Epithelial cell of esophagus (primary cell): Measurements from ENCODE around the gene SLC35F5.

Experiments
- DNase-seq: peaks from one replicate; pipeline ENCODE4 v3.0.0; 2010; ENCODE audit warnings: low read depth
- H3K4me3 ChIP-seq: 2 replicates; pipeline ENCODE4 v1.5.1; 2011; ENCODE audit warnings: mild to moderate bottlenecking, low read length, control low read depth
- TF ChIP-seq, protein P1 (sequence below): IDR thresholded peaks from 2 replicates; pipeline ENCODE4 v1.5.1; 2011; ENCODE audit warnings: low read depth, mild to moderate bottlenecking, low read length, control low read depth, inconsistent platforms; ENCODE audit not compliant: insufficient read depth; ENCODE audit errors: missing control alignments

The SLC35F5 gene, protein sequence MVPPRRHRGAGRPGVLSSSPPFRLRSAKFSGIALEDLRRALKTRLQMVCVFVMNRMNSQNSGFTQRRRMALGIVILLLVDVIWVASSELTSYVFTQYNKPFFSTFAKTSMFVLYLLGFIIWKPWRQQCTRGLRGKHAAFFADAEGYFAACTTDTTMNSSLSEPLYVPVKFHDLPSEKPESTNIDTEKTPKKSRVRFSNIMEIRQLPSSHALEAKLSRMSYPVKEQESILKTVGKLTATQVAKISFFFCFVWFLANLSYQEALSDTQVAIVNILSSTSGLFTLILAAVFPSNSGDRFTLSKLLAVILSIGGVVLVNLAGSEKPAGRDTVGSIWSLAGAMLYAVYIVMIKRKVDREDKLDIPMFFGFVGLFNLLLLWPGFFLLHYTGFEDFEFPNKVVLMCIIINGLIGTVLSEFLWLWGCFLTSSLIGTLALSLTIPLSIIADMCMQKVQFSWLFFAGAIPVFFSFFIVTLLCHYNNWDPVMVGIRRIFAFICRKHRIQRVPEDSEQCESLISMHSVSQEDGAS

DNA sequence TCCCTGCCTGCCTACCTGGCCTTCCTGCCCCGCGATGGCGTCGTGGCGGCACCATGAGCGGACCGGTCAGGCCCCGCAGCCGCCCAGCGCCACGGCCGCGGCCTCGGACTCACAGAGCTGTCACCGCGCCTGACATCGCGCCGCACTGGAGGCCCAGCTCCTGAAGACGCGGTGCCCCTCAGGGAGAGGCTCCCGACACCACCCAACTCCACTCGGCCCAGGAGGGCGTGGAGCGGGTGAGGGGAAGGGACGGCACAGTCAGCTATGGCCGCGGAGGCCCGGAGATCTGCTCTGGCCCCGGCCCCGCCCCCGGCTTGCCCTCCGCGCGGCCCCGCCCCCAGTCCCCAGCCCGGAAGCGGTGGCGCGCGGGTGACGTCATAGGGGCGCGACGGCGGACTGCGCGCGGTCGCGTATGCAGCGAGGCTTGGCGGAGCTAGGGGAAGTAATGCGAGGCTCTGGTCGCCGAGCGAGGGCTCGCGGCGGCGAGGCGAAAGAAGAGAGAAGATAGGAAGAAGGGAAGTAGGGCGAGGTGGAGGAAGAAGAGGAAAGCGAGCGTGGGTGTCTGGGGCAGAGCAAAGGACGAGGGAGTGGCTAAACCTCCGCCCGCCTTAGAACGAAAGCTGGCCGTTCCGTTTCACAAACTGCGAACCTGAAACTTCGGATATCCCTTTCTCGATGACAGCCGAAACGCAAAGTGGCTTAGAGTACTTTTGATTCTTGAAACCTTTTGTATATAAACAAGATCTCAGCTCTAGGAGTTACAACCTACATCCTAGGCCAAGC lies at the start of gene SLC35F5:
Gene SLC35F5 (minus strand): TSS at position 288 of the 783 bp plus-strand sequence. CDS start 233 bp downstream, at position 55.
- TF ChIP-seq, protein P1, sequence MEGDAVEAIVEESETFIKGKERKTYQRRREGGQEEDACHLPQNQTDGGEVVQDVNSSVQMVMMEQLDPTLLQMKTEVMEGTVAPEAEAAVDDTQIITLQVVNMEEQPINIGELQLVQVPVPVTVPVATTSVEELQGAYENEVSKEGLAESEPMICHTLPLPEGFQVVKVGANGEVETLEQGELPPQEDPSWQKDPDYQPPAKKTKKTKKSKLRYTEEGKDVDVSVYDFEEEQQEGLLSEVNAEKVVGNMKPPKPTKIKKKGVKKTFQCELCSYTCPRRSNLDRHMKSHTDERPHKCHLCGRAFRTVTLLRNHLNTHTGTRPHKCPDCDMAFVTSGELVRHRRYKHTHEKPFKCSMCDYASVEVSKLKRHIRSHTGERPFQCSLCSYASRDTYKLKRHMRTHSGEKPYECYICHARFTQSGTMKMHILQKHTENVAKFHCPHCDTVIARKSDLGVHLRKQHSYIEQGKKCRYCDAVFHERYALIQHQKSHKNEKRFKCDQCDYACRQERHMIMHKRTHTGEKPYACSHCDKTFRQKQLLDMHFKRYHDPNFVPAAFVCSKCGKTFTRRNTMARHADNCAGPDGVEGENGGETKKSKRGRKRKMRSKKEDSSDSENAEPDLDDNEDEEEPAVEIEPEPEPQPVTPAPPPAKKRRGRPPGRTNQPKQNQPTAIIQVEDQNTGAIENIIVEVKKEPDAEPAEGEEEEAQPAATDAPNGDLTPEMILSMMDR: no peak
- peak within 1 kb of the TSS; percentile 79 for H3K4me3 ChIP-seq
- peak; percentile 93 for DNase-seq

DNA sequence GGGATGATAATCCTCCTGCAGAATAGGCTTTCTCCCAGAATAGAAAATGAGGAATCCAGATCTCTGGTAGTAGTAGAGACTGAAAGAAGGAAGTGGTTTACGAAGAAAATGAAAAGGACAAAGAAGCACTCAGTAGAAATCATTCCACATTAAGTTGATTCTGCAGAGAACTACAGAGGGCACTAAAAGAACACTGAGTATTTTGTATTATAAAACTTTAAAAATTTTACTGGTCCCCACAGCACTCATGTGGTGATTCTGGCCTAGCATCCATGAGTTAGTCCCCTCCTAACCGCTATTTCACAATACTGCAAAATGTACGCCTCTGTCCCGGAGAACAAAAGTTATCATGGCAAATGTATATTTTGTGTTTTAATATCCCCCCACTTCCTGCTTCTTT lies 42.9 kb upstream of the SLC35F5 start:
- no peak overlapping the region for H3K4me3 ChIP-seq
- TF ChIP-seq, protein P1: no peak
- DNase-seq: no peak

DNA sequence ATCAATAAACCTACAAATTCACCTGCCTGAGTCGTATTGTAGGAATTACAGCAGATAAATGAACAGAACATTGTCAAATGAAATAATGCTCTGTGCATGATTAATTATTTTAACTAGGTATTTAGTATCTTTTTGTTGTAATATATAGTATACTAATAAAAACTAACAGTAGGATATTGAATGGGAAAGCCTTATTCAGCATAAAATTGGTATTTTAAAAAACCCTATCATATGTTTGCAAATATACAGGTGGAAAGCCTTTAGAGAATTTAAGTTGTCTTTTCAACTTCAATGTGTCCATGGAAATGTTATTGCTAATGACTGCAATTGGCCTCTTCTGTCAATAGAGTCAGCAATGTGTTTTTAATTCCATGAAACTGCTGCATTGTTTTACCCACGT lies 40.8 kb upstream of the SLC35F5 start:
- no peak overlapping the region for H3K4me3 ChIP-seq
- TF ChIP-seq, protein P1: no peak
- no peak for DNase-seq

DNA sequence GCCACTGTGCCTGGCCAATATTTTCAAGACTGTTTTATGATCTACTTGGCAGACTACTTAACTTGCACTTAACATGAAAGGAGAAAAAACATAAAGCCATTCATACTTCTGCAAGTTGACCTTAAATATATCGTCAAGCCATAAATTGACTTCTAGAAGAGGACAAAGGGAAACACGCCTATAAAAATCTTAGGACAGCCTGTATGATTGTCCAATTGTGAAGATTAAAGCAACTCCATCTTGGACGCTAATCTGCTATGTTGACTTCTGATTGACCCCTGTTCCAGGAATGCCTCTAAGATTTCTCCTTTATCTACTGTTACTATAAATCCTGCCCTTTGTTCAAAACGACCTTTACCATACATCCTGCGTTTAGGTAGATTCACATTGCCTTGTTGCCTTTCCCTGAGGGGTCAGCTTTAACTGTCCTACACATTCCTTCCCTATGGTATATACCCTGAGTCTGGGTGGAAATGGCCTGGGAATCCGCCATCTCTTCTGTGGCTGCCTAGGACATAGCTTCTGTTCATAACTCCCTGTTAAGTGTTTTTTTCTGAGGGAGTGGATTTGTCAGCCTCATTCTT lies 40.2 kb upstream of the SLC35F5 start:
- DNase-seq: no peak
- TF ChIP-seq, protein P1: no peak
- H3K4me3 ChIP-seq: no peak overlapping the region

DNA sequence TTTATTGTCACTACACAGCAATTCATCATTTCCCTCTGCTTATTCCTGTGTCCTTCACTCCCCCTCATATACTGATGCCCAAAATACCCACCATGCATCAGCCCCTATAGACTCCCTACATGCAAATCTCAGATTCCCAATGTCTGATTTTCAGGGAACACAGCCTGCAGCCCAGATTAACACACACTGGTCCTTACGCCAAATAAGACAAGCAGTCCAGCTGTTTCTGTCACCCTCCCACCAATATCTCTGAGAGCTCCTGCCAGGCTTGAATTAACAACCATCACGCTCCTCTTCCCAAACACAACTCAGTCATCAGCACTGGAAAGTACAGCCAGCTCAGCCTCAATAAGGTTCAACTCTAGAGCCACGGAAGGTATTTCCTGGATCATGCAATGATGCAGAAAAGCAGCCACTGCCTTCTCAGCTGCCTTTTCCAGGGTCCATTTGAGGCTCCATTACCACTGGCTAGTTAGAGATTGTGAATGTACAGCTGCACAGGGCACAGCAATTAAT lies 39.0 kb upstream of the SLC35F5 start:
- no peak for DNase-seq
- TF ChIP-seq, protein P1: no peak
- no peak overlapping the region for H3K4me3 ChIP-seq

DNA sequence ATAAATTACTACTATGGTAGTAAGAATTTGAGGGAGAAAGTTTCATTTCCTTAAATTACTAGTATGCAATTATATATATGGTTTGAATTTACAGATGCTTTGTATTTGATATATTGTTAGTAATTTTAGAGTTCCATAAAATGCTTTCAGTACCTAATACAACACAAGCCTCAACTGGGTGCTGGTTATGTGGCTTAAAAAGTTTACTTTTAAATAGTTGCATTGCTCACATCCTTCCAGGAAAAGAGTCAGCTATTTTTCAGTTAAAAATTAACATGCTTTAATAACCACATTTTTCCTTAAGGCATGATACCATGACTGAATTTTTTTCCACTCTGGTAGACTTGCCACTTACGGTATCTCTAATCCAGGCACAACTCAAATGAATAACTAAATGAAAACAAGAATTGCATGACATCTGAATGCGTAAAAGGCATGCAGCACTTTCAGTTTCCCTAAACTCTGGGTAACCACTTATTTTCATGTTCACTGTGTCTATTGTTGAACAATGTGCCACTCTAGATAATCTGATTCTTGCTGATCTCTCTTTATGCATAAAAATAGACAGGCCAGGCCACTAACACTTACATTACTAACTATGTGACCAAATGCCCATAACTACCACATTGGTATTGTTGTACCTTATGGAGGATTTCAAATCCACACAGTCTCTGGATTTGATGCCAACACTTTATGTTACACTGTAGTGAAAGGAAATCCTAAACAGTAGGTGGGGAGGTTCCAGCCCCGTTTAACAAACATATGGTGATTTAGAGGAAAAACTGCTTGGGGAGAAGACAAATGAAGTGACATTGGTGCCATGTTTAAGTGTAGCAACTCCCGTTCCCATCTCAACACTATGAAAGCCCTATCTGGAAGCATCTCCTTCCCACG lies 35.5 kb upstream of the SLC35F5 start:
- no peak overlapping the region for H3K4me3 ChIP-seq
- DNase-seq: peak; percentile 9
- TF ChIP-seq, protein P1: no peak
